GM20000 (cell line): ENCODE measurements around the gene LMLN.
"Not testable (repeated sequence)": the region's sequence is repeated elsewhere in the genome, so short reads cannot be mapped to it uniquely, and the experiment has no call there.

Experiments used
- DNase-seq: peaks from one replicate; pipeline ENCODE4 v3.0.0; 2012; ENCODE audit warnings: low spot score
- CTCF ChIP-seq: IDR thresholded peaks from 2 replicates; pipeline ENCODE4 v1.5.1; 2012; ENCODE audit warnings: mild to moderate bottlenecking, control low read depth; ENCODE audit errors: extremely low read depth, missing control alignments

LMLN gene

GRCh38 chr3:197959500-197959890 lies 522 bp upstream of the LMLN start:
- TF ChIP-seq CTCF: no peak

GRCh38 chr3:197960694-197961581 lies 921 bp downstream of the LMLN start:
- no peak for TF ChIP-seq CTCF

More at GRCh38 chr3:197959500-197959890, 522 bp upstream of the LMLN start:
- DNase-seq: no peak

GRCh38 chr3:197961582-197961945 lies 1.5 kb downstream of the LMLN start:
- no peak for DNase-seq
- no peak for TF ChIP-seq CTCF

More at GRCh38 chr3:197960694-197961581, 921 bp downstream of the LMLN start:
- DNase-seq: no peak

- TF ChIP-seq CTCF: no peak
- no peak for DNase-seq
Observed at GRCh38 chr3:197963019-197963637, 3.1 kb downstream of the LMLN start.

GRCh38 chr3:197967337-197967989 lies 7.4 kb downstream of the LMLN start:
- not testable (repeated sequence) for DNase-seq

GRCh38 chr3:197970588-197970987 lies 10.6 kb downstream of the LMLN start:
- TF ChIP-seq CTCF: no peak
- DNase-seq: no peak

GRCh38 chr3:197974016-197974415 lies 14.0 kb downstream of the LMLN start:
- DNase-seq: no peak
- TF ChIP-seq CTCF: no peak
